ENCODE data around the gene SASH1.

DNA sequence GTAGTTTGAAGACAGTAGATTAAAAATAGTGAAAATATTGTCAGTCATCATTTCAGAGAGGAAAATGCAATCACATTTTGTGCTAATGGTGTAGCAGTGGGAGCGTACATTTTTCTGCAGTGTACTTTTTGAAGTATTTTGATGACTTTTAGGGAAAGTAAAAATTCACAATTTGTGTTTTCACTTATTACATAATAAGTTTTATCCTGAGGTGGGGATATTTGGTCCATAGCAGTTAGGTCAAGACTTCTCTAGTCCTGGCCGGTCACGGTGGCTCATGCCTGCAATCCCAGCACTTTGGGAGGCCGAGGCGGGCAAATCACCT is 122.3 kb downstream of the SASH1 start:
- TF ChIP-seq, protein P1, sequence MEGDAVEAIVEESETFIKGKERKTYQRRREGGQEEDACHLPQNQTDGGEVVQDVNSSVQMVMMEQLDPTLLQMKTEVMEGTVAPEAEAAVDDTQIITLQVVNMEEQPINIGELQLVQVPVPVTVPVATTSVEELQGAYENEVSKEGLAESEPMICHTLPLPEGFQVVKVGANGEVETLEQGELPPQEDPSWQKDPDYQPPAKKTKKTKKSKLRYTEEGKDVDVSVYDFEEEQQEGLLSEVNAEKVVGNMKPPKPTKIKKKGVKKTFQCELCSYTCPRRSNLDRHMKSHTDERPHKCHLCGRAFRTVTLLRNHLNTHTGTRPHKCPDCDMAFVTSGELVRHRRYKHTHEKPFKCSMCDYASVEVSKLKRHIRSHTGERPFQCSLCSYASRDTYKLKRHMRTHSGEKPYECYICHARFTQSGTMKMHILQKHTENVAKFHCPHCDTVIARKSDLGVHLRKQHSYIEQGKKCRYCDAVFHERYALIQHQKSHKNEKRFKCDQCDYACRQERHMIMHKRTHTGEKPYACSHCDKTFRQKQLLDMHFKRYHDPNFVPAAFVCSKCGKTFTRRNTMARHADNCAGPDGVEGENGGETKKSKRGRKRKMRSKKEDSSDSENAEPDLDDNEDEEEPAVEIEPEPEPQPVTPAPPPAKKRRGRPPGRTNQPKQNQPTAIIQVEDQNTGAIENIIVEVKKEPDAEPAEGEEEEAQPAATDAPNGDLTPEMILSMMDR (IDR thresholded peaks at IDR 0.05; ENCODE audit: low read depth, low read length, poor library complexity, severe bottlenecking): no peak
- TF ChIP-seq EZH2phosphoT487 (IDR thresholded peaks at IDR 0.05; ENCODE audit: borderline replicate concordance, low read length): no peak

Measured in DOHH2 (cell line).